ENCODE results near the gene SLC9A8. TPM values are rescaled to one million over a fixed set of nuclear protein-coding genes. Genes with fewer than 3 reads are reported as not detected.

The SLC9A8 gene
- total RNA-seq, 2 donors from 2014 or later, result 10.7 to 16.2 TPM

- no peak overlapping the region for H3K27ac Mint-ChIP-seq
- peaks cover 5 to 29% of the 10 kb centered on the region in 2 donors for H3K36me3 Mint-ChIP-seq
- DNase-seq (ENCODE audit: low spot score in 2 of 2) (no peak), ATAC-seq (no peak)
- no peaks in the 10 kb centered on the region for H3K9me3 Mint-ChIP-seq
These were observed 12.9 kb downstream of the SLC9A8 start for GRCh38 chr20:49825521-49826033.

- H3K9me3 Mint-ChIP-seq, result no peaks in the 10 kb centered on the region
- no peak for DNase-seq (ENCODE audit: low spot score in 2 of 2)
- ATAC-seq, result no peak
- no peaks in the 10 kb centered on the region for H3K36me3 Mint-ChIP-seq
- H3K27ac Mint-ChIP-seq, result peak overlapping the region in 1 of 2 donors; percentile 51
These were observed 18.6 kb downstream of the SLC9A8 start for GRCh38 chr20:49831022-49831769.

- peak overlapping the region; percentile 9 to 90 for H3K27ac Mint-ChIP-seq
- DNase-seq (ENCODE audit: low spot score in 2 of 2) (no peak), ATAC-seq (no peak)
- no peaks in the 10 kb centered on the region for H3K9me3 Mint-ChIP-seq
- no peaks in the 10 kb centered on the region for H3K36me3 Mint-ChIP-seq
These were observed 19.4 kb downstream of the SLC9A8 start for GRCh38 chr20:49831770-49832631.

GRCh38 chr20:49832632-49833327 is 20.2 kb downstream of the SLC9A8 start:
- DNase-seq (ENCODE audit: low spot score in 2 of 2) (no peak), ATAC-seq (no peak)
- Mint-ChIP-seq H3K9me3 (no peaks in the 10 kb centered on the region), H3K27ac (peak overlapping the region in 1 of 2 donors; percentile 90), H3K36me3 (no peaks in the 10 kb centered on the region)

GRCh38 chr20:49833483-49833882 is 20.9 kb downstream of the SLC9A8 start:
- no peak for ATAC-seq
- DNase-seq (ENCODE audit: low spot score in 2 of 2), result no peak
- Mint-ChIP-seq H3K27ac (no peak overlapping the region), H3K36me3 (no peaks in the 10 kb centered on the region), H3K9me3 (no peaks in the 10 kb centered on the region)

- no peak for DNase-seq (ENCODE audit: low spot score in 2 of 2)
- peaks cover 0 to 2% of the 10 kb centered on the region in 2 donors for H3K36me3 Mint-ChIP-seq
- no peaks in the 10 kb centered on the region for H3K9me3 Mint-ChIP-seq
- no peak for ATAC-seq
- H3K27ac Mint-ChIP-seq, result peak overlapping the region in 1 of 2 donors; percentile 47
These were observed 22.4 kb downstream of the SLC9A8 start for GRCh38 chr20:49835031-49835430.

GRCh38 chr20:49838546-49838945 is 25.9 kb downstream of the SLC9A8 start:
- no peak for ATAC-seq
- Mint-ChIP-seq H3K9me3 (no peaks in the 10 kb centered on the region), H3K36me3 (peaks cover 0 to 13% of the 10 kb centered on the region in 2 donors), H3K27ac (no peak overlapping the region)
- no peak for DNase-seq (ENCODE audit: low spot score in 2 of 2)

- no peak for ATAC-seq
- DNase-seq (ENCODE audit: low spot score in 2 of 2), result no peak
- H3K27ac Mint-ChIP-seq, result no peak overlapping the region
- H3K36me3 Mint-ChIP-seq, result peaks cover 0 to 13% of the 10 kb centered on the region in 2 donors
- H3K9me3 Mint-ChIP-seq, result no peaks in the 10 kb centered on the region
These were observed 30.5 kb downstream of the SLC9A8 start for GRCh38 chr20:49843139-49843538.

- Mint-ChIP-seq H3K9me3 (no peaks in the 10 kb centered on the region), H3K27ac (peak overlapping the region in 1 of 2 donors; percentile 40), H3K36me3 (peaks cover 4 to 16% of the 10 kb centered on the region in 2 donors)
- no peak for DNase-seq (ENCODE audit: low spot score in 2 of 2)
- ATAC-seq, result no peak
These were observed 31.2 kb downstream of the SLC9A8 start for GRCh38 chr20:49843770-49844380.

- peaks cover 10 to 16% of the 10 kb centered on the region in 2 donors for H3K36me3 Mint-ChIP-seq
- H3K9me3 Mint-ChIP-seq, result no peaks in the 10 kb centered on the region
- DNase-seq (ENCODE audit: low spot score in 2 of 2) (no peak), ATAC-seq (no peak)
- peak overlapping the region in 1 of 2 donors; percentile 56 for H3K27ac Mint-ChIP-seq
These were observed 32.4 kb downstream of the SLC9A8 start for GRCh38 chr20:49845060-49845459.

- H3K36me3 Mint-ChIP-seq, result peaks cover 14 to 15% of the 10 kb centered on the region in 2 donors
- peak; percentile 72 to 76 for ATAC-seq
- H3K27ac Mint-ChIP-seq, result no peak overlapping the region
These were observed 33.7 kb downstream of the SLC9A8 start for GRCh38 chr20:49846206-49846807.

GRCh38 chr20:49850463-49851230 is 38.0 kb downstream of the SLC9A8 start:
- Mint-ChIP-seq H3K36me3 (peaks cover 5 to 15% of the 10 kb centered on the region in 2 donors), H3K27ac (peak overlapping the region; percentile 17 to 67), H3K9me3 (no peaks in the 10 kb centered on the region)
- no peak for ATAC-seq
- DNase-seq (ENCODE audit: low spot score in 2 of 2), result no peak

More at GRCh38 chr20:49846206-49846807, 33.7 kb downstream of the SLC9A8 start:
- peak in 1 of 2 donors; percentile 65 for DNase-seq (ENCODE audit: low spot score in 2 of 2)
- H3K9me3 Mint-ChIP-seq, result no peaks in the 10 kb centered on the region

- no peak for DNase-seq (ENCODE audit: low spot score in 2 of 2)
- Mint-ChIP-seq H3K9me3 (no peaks in the 10 kb centered on the region), H3K27ac (peak overlapping the region; percentile 17 to 67), H3K36me3 (peaks cover 5 to 15% of the 10 kb centered on the region in 2 donors)
- ATAC-seq, result no peak
These were observed 38.6 kb downstream of the SLC9A8 start for GRCh38 chr20:49851231-49851705.

GRCh38 chr20:49851991-49852390 is 39.4 kb downstream of the SLC9A8 start:
- H3K9me3 Mint-ChIP-seq, result no peaks in the 10 kb centered on the region
- H3K27ac Mint-ChIP-seq, result peak overlapping the region in 1 of 2 donors; percentile 50
- DNase-seq (ENCODE audit: low spot score in 2 of 2) (no peak), ATAC-seq (no peak)
- peaks cover 9 to 15% of the 10 kb centered on the region in 2 donors for H3K36me3 Mint-ChIP-seq

- no peak for ATAC-seq
- no peak for DNase-seq (ENCODE audit: low spot score in 2 of 2)
- Mint-ChIP-seq H3K27ac (no peak overlapping the region), H3K36me3 (peaks cover 12 to 15% of the 10 kb centered on the region in 2 donors), H3K9me3 (no peaks in the 10 kb centered on the region)
These were observed 40.0 kb downstream of the SLC9A8 start for GRCh38 chr20:49852522-49853080.
